K562 (cell line): Measurements from ENCODE around the gene IL31. TPM values are rescaled to one million over a fixed set of nuclear protein-coding genes. Genes with fewer than 3 reads are reported as not detected.

Experiments used
- KAT2B ChIP-seq: IDR thresholded peaks from one replicate; pipeline ENCODE4 v1.6.1; 2012; ENCODE audit warnings: low read depth, mild to moderate bottlenecking, control low read depth, inconsistent platforms, low read length, moderate library complexity
- PHF21A ChIP-seq: fragments of 450-650 bp; IDR thresholded peaks from 2 replicates; pipeline ENCODE4 v1.6.1; 2017; ENCODE audit warnings: low read depth, borderline replicate concordance
- SRSF1 ChIP-seq: fragments of 200-400 bp; formaldehyde crosslinking; IDR thresholded peaks from 2 replicates; pipeline ENCODE4 v1.6.1; 2017; ENCODE audit warnings: mild to moderate bottlenecking, low read depth, low read length, moderate library complexity
- polyA plus RNA-seq, 8 experiments: library from polyadenylated mRNA; depleted of rRNA in 4 of 8; stranded (reverse) in 5 of 8; unstranded in 3 of 8; fragments of >200 nt; fragmentation: Nextera tagmentation in 2 of 8; fragmentation: Illumina TruSeq in 1 of 8; extraction: Ambion mirVana in 2 of 8; extraction: Trizol in 1 of 8; gene quantifications; 2 replicates each; pipeline versions ENCODE4 v1.2.1 to v1.2.3, GENCODE V29; 2011 to 2014; ENCODE audit warnings: inconsistent platforms in 1 of 8, missing spikeins in 1 of 8
- total RNA-seq, 7 experiments: library from RNA; depleted of rRNA in 6 of 7; stranded (reverse); fragments of >200 nt in 6 of 7; fragmentation: Illumina TruSeq in 2 of 7; extraction: Trizol in 2 of 7; gene quantifications; 2 replicates each; pipeline versions ENCODE4 v1.2.1 to v1.2.3, GENCODE V29; 2011 to 2021; ENCODE audit warnings: low replicate concordance in 1 of 7
- TF ChIP-seq, protein P1 (sequence below): fragments of 450-650 bp; IDR thresholded peaks from 2 replicates; pipeline ENCODE4 v1.6.1; 2016; ENCODE audit warnings: mild to moderate bottlenecking, moderate library complexity
- TF ChIP-seq, protein P2 (sequence below): sonication (generic); IDR thresholded peaks from 2 replicates; pipeline ENCODE4 v1.6.1; 2016

Gene IL31
- total and polyA plus RNA-seq, 9 of the 15 experiments (the other 6 are each of a cell fraction or from before 2014, with no cell fraction given): not detected

DNA sequence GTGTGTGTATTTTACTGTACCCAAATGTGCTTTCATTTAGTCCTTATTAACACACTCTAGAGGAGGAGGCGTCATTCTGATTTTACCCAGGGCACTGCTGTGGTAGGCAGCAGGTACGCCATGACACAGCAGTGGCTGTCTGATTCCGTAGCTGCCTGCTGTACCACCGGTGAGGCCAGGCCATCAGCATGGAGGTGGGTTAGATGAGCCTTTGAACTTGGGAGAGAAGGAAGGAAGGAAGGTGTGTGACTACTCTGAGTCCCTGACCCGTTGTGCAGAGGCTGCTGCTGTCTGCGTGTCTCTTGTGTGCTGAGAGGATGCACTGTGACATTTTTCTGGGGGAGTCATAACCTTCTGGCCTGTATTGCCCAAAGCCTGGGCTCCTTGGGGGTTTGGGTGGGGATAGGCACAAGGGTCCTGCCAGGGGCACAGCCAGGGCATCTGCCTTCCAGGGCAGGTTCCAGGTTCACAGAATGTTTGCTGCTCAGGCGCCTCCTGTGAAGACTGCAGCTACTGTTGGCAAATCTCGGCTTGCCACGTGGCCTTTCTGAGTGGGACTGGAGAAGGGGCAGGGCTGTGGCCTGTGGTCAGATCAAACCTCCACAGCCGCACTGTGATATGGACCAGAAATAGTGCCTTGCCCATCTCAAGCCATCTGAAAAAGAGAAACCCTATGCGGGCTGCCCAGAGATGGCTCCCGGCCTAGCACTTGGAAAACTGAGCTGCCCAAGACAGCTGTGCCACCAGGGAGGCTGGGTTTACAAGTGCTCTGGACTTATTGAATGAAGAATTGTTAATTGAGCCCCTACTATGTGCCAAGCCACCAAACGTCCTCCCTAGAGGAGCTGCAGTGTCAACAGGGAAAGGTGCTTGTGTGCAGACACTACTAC lies 48.3 kb downstream of the IL31 start (continued):
- TF ChIP-seq, protein P1, sequence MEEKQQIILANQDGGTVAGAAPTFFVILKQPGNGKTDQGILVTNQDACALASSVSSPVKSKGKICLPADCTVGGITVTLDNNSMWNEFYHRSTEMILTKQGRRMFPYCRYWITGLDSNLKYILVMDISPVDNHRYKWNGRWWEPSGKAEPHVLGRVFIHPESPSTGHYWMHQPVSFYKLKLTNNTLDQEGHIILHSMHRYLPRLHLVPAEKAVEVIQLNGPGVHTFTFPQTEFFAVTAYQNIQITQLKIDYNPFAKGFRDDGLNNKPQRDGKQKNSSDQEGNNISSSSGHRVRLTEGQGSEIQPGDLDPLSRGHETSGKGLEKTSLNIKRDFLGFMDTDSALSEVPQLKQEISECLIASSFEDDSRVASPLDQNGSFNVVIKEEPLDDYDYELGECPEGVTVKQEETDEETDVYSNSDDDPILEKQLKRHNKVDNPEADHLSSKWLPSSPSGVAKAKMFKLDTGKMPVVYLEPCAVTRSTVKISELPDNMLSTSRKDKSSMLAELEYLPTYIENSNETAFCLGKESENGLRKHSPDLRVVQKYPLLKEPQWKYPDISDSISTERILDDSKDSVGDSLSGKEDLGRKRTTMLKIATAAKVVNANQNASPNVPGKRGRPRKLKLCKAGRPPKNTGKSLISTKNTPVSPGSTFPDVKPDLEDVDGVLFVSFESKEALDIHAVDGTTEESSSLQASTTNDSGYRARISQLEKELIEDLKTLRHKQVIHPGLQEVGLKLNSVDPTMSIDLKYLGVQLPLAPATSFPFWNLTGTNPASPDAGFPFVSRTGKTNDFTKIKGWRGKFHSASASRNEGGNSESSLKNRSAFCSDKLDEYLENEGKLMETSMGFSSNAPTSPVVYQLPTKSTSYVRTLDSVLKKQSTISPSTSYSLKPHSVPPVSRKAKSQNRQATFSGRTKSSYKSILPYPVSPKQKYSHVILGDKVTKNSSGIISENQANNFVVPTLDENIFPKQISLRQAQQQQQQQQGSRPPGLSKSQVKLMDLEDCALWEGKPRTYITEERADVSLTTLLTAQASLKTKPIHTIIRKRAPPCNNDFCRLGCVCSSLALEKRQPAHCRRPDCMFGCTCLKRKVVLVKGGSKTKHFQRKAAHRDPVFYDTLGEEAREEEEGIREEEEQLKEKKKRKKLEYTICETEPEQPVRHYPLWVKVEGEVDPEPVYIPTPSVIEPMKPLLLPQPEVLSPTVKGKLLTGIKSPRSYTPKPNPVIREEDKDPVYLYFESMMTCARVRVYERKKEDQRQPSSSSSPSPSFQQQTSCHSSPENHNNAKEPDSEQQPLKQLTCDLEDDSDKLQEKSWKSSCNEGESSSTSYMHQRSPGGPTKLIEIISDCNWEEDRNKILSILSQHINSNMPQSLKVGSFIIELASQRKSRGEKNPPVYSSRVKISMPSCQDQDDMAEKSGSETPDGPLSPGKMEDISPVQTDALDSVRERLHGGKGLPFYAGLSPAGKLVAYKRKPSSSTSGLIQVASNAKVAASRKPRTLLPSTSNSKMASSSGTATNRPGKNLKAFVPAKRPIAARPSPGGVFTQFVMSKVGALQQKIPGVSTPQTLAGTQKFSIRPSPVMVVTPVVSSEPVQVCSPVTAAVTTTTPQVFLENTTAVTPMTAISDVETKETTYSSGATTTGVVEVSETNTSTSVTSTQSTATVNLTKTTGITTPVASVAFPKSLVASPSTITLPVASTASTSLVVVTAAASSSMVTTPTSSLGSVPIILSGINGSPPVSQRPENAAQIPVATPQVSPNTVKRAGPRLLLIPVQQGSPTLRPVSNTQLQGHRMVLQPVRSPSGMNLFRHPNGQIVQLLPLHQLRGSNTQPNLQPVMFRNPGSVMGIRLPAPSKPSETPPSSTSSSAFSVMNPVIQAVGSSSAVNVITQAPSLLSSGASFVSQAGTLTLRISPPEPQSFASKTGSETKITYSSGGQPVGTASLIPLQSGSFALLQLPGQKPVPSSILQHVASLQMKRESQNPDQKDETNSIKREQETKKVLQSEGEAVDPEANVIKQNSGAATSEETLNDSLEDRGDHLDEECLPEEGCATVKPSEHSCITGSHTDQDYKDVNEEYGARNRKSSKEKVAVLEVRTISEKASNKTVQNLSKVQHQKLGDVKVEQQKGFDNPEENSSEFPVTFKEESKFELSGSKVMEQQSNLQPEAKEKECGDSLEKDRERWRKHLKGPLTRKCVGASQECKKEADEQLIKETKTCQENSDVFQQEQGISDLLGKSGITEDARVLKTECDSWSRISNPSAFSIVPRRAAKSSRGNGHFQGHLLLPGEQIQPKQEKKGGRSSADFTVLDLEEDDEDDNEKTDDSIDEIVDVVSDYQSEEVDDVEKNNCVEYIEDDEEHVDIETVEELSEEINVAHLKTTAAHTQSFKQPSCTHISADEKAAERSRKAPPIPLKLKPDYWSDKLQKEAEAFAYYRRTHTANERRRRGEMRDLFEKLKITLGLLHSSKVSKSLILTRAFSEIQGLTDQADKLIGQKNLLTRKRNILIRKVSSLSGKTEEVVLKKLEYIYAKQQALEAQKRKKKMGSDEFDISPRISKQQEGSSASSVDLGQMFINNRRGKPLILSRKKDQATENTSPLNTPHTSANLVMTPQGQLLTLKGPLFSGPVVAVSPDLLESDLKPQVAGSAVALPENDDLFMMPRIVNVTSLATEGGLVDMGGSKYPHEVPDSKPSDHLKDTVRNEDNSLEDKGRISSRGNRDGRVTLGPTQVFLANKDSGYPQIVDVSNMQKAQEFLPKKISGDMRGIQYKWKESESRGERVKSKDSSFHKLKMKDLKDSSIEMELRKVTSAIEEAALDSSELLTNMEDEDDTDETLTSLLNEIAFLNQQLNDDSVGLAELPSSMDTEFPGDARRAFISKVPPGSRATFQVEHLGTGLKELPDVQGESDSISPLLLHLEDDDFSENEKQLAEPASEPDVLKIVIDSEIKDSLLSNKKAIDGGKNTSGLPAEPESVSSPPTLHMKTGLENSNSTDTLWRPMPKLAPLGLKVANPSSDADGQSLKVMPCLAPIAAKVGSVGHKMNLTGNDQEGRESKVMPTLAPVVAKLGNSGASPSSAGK: no peak
- TF ChIP-seq, protein P2, sequence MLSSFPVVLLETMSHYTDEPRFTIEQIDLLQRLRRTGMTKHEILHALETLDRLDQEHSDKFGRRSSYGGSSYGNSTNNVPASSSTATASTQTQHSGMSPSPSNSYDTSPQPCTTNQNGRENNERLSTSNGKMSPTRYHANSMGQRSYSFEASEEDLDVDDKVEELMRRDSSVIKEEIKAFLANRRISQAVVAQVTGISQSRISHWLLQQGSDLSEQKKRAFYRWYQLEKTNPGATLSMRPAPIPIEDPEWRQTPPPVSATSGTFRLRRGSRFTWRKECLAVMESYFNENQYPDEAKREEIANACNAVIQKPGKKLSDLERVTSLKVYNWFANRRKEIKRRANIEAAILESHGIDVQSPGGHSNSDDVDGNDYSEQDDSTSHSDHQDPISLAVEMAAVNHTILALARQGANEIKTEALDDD: no peak
- TF ChIP-seq SRSF1: no peak
- no peak for TF ChIP-seq KAT2B
- TF ChIP-seq PHF21A: no peak
